DOHH2 (cell line): ENCODE data around the gene LEMD1.

ENCODE experiments used
- CTCF ChIP-seq: fragments of 200-600 bp; sonication (generic); IDR thresholded peaks from one replicate; pipeline ENCODE4 v1.5.1; 2014; ENCODE audit warnings: antibody characterized with exemption, mild to moderate bottlenecking, low read depth, low read length; ENCODE audit not compliant: poor library complexity, severe bottlenecking
- EZH2phosphoT487 ChIP-seq: fragments of 200-600 bp; sonication (generic); IDR thresholded peaks from 2 replicates; pipeline ENCODE4 v1.6.1; 2017; ENCODE audit warnings: borderline replicate concordance, mild to moderate bottlenecking, antibody characterized with exemption, low read length, moderate library complexity, mixed read lengths

- TF ChIP-seq CTCF (peak; percentile 95), EZH2phosphoT487 (no peak)
These were observed 67.4 kb downstream of the LEMD1 start for GRCh38 chr1:205354259-205355074.
